ENCODE measurements around the gene DAB2.

DNA sequence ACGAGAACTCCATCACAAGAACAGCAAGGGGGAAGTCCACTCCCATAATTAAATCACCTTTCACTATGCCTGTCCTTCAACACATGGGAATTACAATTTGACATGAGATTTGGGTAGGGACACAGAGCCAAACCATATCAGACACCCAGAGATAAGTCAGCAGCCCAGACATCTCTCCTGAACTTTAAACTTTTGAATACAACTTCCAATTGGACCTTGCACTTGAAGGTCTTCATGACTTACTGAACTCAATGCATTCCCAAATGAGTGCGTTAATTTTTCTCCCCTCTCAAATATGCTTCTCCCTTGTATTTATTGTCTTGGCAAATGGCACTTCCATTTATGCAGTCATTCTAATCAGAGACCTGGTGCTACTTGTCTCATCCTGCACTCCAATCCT, 72.6 kb downstream of the DAB2 start:
- TF ChIP-seq EZH2 (IDR thresholded peaks at IDR 0.05; ENCODE audit: low read length) (no peak), CTCF (optimal IDR thresholded peaks at IDR 0.05 in 1 of 3, IDR thresholded peaks at IDR 0.05 in 1 of 3, conservative IDR thresholded peaks at IDR 0.05 in 1 of 3; ENCODE audit: extremely low read depth in 1 of 3, insufficient read depth in 2 of 3, low read length in 3 of 3) (no peak)
